HEK293 (cell line): ENCODE data around the gene PNRC1.

Experiments
- BCL11A ChIP-seq: fragments of 450-650 bp; formaldehyde crosslinking; IDR thresholded peaks from 2 replicates; pipeline ENCODE4 v1.5.1; 2016; ENCODE audit warnings: low read depth, missing biosample characterization, missing genetic modification characterization
- KLF8 ChIP-seq: fragments of 450-650 bp; formaldehyde crosslinking; IDR thresholded peaks from 2 replicates; pipeline ENCODE4 v1.5.1; 2016; ENCODE audit warnings: missing biosample characterization, missing genetic modification characterization
- SCRT2 ChIP-seq: fragments of 450-650 bp; formaldehyde crosslinking; IDR thresholded peaks from 2 replicates; pipeline ENCODE4 v1.5.1; 2016; ENCODE audit warnings: missing biosample characterization, missing genetic modification characterization
- TRIM28 ChIP-seq: IDR thresholded peaks from 2 replicates; pipeline ENCODE4 v1.6.1; 2011; ENCODE audit warnings: low read length, control low read depth, borderline replicate concordance
- YY1 ChIP-seq: fragments of 450-650 bp; formaldehyde crosslinking; IDR thresholded peaks from 2 replicates; pipeline ENCODE4 v1.5.1; 2018; ENCODE audit warnings: missing biosample characterization, missing genetic modification characterization
- ZBTB7A ChIP-seq: fragments of 450-650 bp; formaldehyde crosslinking; IDR thresholded peaks from 2 replicates; pipeline ENCODE4 v1.5.1; 2016; ENCODE audit warnings: low read depth, missing biosample characterization, missing genetic modification characterization
- ZFHX2 ChIP-seq: fragments of 450-650 bp; formaldehyde crosslinking; conservative IDR thresholded peaks from 2 replicates; pipeline ENCODE4 v1.5.1; 2016; ENCODE audit warnings: missing biosample characterization, missing genetic modification characterization
- ZNF174 ChIP-seq: fragments of 450-650 bp; formaldehyde crosslinking; IDR thresholded peaks from 2 replicates; pipeline ENCODE4 v1.5.0; 2017; ENCODE audit warnings: missing biosample characterization, mild to moderate bottlenecking, missing genetic modification characterization
- ZNF23 ChIP-seq: fragments of 450-650 bp; formaldehyde crosslinking; IDR thresholded peaks from 2 replicates; pipeline ENCODE4 v1.5.1; 2016; ENCODE audit warnings: missing biosample characterization, missing genetic modification characterization, borderline replicate concordance
- ZNF302 ChIP-seq: fragments of 450-650 bp; formaldehyde crosslinking; IDR thresholded peaks from 2 replicates; pipeline ENCODE4 v1.5.1; 2016; ENCODE audit warnings: missing biosample characterization, missing genetic modification characterization, low read depth
- ZNF324 ChIP-seq: fragments of 450-650 bp; formaldehyde crosslinking; IDR thresholded peaks from 2 replicates; pipeline ENCODE4 v1.5.1; 2016; ENCODE audit warnings: missing biosample characterization, missing genetic modification characterization
- ZNF341 ChIP-seq: fragments of 450-650 bp; formaldehyde crosslinking; IDR thresholded peaks from 2 replicates; pipeline ENCODE4; 2016; ENCODE audit warnings: low read depth, missing biosample characterization, missing genetic modification characterization
- ZNF391 ChIP-seq: fragments of 450-650 bp; formaldehyde crosslinking; IDR thresholded peaks from 2 replicates; pipeline ENCODE4 v1.5.1; 2016; ENCODE audit warnings: low read depth, missing biosample characterization, missing genetic modification characterization, borderline replicate concordance
- ZNF501 ChIP-seq: fragments of 450-650 bp; formaldehyde crosslinking; IDR thresholded peaks from 2 replicates; pipeline ENCODE4 v1.5.1; 2016; ENCODE audit warnings: missing biosample characterization, missing genetic modification characterization
- ZNF530 ChIP-seq: fragments of 450-650 bp; formaldehyde crosslinking; IDR thresholded peaks from 2 replicates; pipeline ENCODE4 v1.5.1; 2016; ENCODE audit warnings: low read depth, missing biosample characterization, missing genetic modification characterization
- ZNF558 ChIP-seq: fragments of 450-650 bp; formaldehyde crosslinking; IDR thresholded peaks from 2 replicates; pipeline ENCODE4 v1.5.1; 2016; ENCODE audit warnings: missing biosample characterization, missing genetic modification characterization
- ZNF561 ChIP-seq: fragments of 450-650 bp; IDR thresholded peaks from 2 replicates; pipeline ENCODE4 v1.5.1; 2018; ENCODE audit warnings: missing biosample characterization, missing genetic modification characterization, borderline replicate concordance
- ZNF623 ChIP-seq: fragments of 450-650 bp; formaldehyde crosslinking; IDR thresholded peaks from 2 replicates; pipeline ENCODE4 v1.5.1; 2016; ENCODE audit warnings: missing biosample characterization, missing genetic modification characterization
- ZNF624 ChIP-seq: fragments of 450-650 bp; formaldehyde crosslinking; IDR thresholded peaks from 2 replicates; pipeline ENCODE4 v1.5.1; 2017; ENCODE audit warnings: missing biosample characterization, missing genetic modification characterization
- ZNF664 ChIP-seq: fragments of 450-650 bp; formaldehyde crosslinking; IDR thresholded peaks from 2 replicates; pipeline ENCODE4 v1.5.1; 2016; ENCODE audit warnings: missing biosample characterization, missing genetic modification characterization
- ZNF791 ChIP-seq: fragments of 450-650 bp; formaldehyde crosslinking; IDR thresholded peaks from 2 replicates; pipeline ENCODE4 v1.5.1; 2016; ENCODE audit warnings: missing biosample characterization, missing genetic modification characterization
- ZNF843 ChIP-seq: fragments of 450-650 bp; formaldehyde crosslinking; IDR thresholded peaks from 2 replicates; pipeline ENCODE4 v1.5.1; 2016; ENCODE audit warnings: missing biosample characterization, missing genetic modification characterization
- ZSCAN16 ChIP-seq: fragments of 450-650 bp; formaldehyde crosslinking; IDR thresholded peaks from 2 replicates; pipeline ENCODE4 v1.5.1; 2016; ENCODE audit warnings: missing biosample characterization, missing genetic modification characterization
- ZSCAN23 ChIP-seq: fragments of 450-650 bp; formaldehyde crosslinking; IDR thresholded peaks from 2 replicates; pipeline ENCODE4 v1.5.1; 2016; ENCODE audit warnings: missing biosample characterization, missing genetic modification characterization
- ZSCAN30 ChIP-seq: fragments of 450-650 bp; IDR thresholded peaks from 2 replicates; pipeline ENCODE4 v1.5.1; 2018; ENCODE audit warnings: missing biosample characterization, mild to moderate bottlenecking, missing genetic modification characterization, moderate library complexity
- TF ChIP-seq, protein P1 (sequence below): fragments of 450-650 bp; formaldehyde crosslinking; IDR thresholded peaks from 2 replicates; pipeline ENCODE4 v1.5.1; 2016; ENCODE audit warnings: missing biosample characterization, missing genetic modification characterization
- TF ChIP-seq, protein P2 (sequence below): fragments of 450-650 bp; formaldehyde crosslinking; IDR thresholded peaks from 2 replicates; pipeline ENCODE4 v1.5.1; 2016; ENCODE audit warnings: missing biosample characterization, missing genetic modification characterization, low read depth
- TF ChIP-seq, protein P3 (sequence below): fragments of 450-650 bp; formaldehyde crosslinking; IDR thresholded peaks from 2 replicates; pipeline ENCODE4 v1.5.1; 2016; ENCODE audit warnings: missing biosample characterization, missing genetic modification characterization
- TF ChIP-seq, protein P4 (sequence below): fragments of 450-650 bp; formaldehyde crosslinking; IDR thresholded peaks from 2 replicates; pipeline ENCODE4 v1.5.1; 2016; ENCODE audit warnings: missing biosample characterization, missing genetic modification characterization
- TF ChIP-seq, protein P5 (sequence below): fragments of 450-650 bp; formaldehyde crosslinking; IDR thresholded peaks from 2 replicates; pipeline ENCODE4 v1.5.1; 2017; ENCODE audit warnings: missing biosample characterization, missing genetic modification characterization
- TF ChIP-seq, protein P6 (sequence below): fragments of 450-650 bp; formaldehyde crosslinking; IDR thresholded peaks from 2 replicates; pipeline ENCODE4 v1.5.1; 2016; ENCODE audit warnings: missing biosample characterization, missing genetic modification characterization

The PNRC1 gene

DNA sequence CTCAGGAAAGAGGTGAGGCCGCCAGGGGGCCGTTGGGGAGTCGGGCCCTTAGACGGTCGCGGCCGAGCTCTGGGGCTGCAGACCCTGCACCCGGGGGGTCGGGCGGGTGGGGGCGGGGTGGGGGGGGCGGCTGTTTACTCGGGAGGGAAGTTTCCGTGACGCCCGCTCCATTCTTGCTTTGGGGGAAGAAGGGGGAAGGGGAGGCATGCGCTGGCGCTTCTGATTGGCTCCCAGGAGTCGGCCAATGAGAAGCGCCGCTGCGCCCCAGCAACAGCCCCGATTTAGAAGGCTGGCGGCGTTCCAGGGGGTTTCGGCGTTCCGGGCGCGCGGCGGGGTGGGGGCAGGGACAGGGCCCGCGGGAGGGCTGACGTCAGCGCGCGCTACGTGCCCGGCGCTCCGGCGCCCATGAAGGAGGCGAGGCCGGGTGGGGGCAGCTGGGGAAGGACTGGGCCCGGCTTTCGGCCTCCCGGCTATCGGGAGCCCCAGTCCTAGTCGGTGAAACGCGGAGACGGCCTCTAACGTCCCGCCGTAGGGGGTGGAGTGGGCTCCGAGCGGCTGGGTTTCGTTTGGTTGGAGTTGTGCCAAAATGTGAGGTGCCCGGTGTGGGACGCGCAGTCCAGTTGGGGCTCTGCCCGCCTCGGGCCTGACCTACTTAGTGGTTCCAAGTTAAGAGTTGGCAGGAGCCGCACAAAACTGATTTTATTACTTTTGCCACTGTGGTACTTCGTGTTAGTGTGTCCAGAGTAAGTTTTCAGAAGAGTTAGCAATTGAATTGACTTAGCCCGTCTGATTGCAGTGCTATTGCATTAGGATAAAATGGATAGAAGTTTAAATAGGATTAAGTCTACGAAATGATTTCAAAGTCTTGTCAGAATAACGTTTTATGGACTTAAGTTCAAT lies 1.1 kb downstream of the PNRC1 start (continued):
- TF ChIP-seq, protein P1, sequence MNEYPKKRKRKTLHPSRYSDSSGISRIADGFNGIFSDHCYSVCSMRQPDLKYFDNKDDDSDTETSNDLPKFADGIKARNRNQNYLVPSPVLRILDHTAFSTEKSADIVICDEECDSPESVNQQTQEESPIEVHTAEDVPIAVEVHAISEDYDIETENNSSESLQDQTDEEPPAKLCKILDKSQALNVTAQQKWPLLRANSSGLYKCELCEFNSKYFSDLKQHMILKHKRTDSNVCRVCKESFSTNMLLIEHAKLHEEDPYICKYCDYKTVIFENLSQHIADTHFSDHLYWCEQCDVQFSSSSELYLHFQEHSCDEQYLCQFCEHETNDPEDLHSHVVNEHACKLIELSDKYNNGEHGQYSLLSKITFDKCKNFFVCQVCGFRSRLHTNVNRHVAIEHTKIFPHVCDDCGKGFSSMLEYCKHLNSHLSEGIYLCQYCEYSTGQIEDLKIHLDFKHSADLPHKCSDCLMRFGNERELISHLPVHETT (tag by site-specific recombination), result peak; percentile 40; the same call in 1 of the 2 replicates
- no peak for TF ChIP-seq ZSCAN23 (tag by site-specific recombination)
- no peak for TF ChIP-seq ZNF23 (tag by site-specific recombination)
- peak; percentile 87; the same call in 1 of the 2 replicates for TF ChIP-seq ZNF391 (tag by site-specific recombination)
- no peak for TF ChIP-seq ZNF791 (tag by site-specific recombination)
- no peak for TF ChIP-seq TRIM28
- TF ChIP-seq, protein P2, sequence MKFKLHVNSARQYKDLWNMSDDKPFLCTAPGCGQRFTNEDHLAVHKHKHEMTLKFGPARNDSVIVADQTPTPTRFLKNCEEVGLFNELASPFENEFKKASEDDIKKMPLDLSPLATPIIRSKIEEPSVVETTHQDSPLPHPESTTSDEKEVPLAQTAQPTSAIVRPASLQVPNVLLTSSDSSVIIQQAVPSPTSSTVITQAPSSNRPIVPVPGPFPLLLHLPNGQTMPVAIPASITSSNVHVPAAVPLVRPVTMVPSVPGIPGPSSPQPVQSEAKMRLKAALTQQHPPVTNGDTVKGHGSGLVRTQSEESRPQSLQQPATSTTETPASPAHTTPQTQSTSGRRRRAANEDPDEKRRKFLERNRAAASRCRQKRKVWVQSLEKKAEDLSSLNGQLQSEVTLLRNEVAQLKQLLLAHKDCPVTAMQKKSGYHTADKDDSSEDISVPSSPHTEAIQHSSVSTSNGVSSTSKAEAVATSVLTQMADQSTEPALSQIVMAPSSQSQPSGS (tag by site-specific recombination), result peak; percentile 93
- TF ChIP-seq, protein P3, sequence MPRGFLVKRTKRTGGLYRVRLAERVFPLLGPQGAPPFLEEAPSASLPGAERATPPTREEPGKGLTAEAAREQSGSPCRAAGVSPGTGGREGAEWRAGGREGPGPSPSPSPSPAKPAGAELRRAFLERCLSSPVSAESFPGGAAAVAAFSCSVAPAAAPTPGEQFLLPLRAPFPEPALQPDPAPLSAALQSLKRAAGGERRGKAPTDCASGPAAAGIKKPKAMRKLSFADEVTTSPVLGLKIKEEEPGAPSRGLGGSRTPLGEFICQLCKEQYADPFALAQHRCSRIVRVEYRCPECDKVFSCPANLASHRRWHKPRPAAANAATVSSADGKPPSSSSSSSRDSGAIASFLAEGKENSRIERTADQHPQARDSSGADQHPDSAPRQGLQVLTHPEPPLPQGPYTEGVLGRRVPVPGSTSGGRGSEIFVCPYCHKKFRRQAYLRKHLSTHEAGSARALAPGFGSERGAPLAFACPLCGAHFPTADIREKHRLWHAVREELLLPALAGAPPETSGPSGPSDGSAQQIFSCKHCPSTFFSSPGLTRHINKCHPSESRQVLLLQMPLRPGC (tag by site-specific recombination), result peak; percentile 71
- TF ChIP-seq KLF8, result peak; percentile 93
- peak; percentile 77 for TF ChIP-seq YY1 (tag by site-specific recombination)
- peak; percentile 89 for TF ChIP-seq ZBTB7A (tag by site-specific recombination)
- no peak for TF ChIP-seq ZNF558 (tag by site-specific recombination)
- TF ChIP-seq, protein P4, sequence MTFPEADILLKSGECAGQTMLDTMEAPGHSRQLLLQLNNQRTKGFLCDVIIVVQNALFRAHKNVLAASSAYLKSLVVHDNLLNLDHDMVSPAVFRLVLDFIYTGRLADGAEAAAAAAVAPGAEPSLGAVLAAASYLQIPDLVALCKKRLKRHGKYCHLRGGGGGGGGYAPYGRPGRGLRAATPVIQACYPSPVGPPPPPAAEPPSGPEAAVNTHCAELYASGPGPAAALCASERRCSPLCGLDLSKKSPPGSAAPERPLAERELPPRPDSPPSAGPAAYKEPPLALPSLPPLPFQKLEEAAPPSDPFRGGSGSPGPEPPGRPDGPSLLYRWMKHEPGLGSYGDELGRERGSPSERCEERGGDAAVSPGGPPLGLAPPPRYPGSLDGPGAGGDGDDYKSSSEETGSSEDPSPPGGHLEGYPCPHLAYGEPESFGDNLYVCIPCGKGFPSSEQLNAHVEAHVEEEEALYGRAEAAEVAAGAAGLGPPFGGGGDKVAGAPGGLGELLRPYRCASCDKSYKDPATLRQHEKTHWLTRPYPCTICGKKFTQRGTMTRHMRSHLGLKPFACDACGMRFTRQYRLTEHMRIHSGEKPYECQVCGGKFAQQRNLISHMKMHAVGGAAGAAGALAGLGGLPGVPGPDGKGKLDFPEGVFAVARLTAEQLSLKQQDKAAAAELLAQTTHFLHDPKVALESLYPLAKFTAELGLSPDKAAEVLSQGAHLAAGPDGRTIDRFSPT (tag by site-specific recombination), result peak; percentile 99
- no peak for TF ChIP-seq ZNF624 (tag by site-specific recombination)
- TF ChIP-seq ZNF664 (tag by site-specific recombination), result no peak
- peak; percentile 89 for TF ChIP-seq ZSCAN30 (tag by site-specific recombination)
- TF ChIP-seq ZNF623 (tag by site-specific recombination), result no peak; the same call in 1 of the 2 replicates
- TF ChIP-seq ZNF341 (tag by site-specific recombination), result peak; percentile 41
- peak; percentile 80 for TF ChIP-seq SCRT2 (tag by site-specific recombination)
- TF ChIP-seq ZSCAN16 (tag by site-specific recombination), result no peak
- peak; percentile 87 for TF ChIP-seq ZNF324 (tag by site-specific recombination)
- peak; percentile 82 for TF ChIP-seq BCL11A (tag by site-specific recombination)
- peak; percentile 83 for TF ChIP-seq ZNF561 (tag by site-specific recombination)
- TF ChIP-seq, protein P5, sequence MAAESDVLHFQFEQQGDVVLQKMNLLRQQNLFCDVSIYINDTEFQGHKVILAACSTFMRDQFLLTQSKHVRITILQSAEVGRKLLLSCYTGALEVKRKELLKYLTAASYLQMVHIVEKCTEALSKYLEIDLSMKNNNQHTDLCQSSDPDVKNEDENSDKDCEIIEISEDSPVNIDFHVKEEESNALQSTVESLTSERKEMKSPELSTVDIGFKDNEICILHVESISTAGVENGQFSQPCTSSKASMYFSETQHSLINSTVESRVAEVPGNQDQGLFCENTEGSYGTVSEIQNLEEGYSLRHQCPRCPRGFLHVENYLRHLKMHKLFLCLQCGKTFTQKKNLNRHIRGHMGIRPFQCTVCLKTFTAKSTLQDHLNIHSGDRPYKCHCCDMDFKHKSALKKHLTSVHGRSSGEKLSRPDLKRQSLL, result peak; percentile 89
- TF ChIP-seq, protein P6, sequence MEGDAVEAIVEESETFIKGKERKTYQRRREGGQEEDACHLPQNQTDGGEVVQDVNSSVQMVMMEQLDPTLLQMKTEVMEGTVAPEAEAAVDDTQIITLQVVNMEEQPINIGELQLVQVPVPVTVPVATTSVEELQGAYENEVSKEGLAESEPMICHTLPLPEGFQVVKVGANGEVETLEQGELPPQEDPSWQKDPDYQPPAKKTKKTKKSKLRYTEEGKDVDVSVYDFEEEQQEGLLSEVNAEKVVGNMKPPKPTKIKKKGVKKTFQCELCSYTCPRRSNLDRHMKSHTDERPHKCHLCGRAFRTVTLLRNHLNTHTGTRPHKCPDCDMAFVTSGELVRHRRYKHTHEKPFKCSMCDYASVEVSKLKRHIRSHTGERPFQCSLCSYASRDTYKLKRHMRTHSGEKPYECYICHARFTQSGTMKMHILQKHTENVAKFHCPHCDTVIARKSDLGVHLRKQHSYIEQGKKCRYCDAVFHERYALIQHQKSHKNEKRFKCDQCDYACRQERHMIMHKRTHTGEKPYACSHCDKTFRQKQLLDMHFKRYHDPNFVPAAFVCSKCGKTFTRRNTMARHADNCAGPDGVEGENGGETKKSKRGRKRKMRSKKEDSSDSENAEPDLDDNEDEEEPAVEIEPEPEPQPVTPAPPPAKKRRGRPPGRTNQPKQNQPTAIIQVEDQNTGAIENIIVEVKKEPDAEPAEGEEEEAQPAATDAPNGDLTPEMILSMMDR (tag by site-specific recombination), result peak; percentile 30; the same call in 1 of the 2 replicates
- TF ChIP-seq ZNF530 (tag by site-specific recombination), result no peak
- no peak for TF ChIP-seq ZNF302 (tag by site-specific recombination)
- peak; percentile 79 for TF ChIP-seq ZNF843 (tag by site-specific recombination)
- peak; percentile 51 for TF ChIP-seq ZFHX2
- TF ChIP-seq ZNF501 (tag by site-specific recombination), result peak; percentile 91
- TF ChIP-seq ZNF174 (tag by site-specific recombination), result no peak
